GF-D8 (cell line): ENCODE results near the gene FLRT3.

Experiments used
- DNase-seq: peaks from one replicate; lab custom pipeline; 2025; lab: John Stamatoyannopoulos, UW

Gene FLRT3

DNA sequence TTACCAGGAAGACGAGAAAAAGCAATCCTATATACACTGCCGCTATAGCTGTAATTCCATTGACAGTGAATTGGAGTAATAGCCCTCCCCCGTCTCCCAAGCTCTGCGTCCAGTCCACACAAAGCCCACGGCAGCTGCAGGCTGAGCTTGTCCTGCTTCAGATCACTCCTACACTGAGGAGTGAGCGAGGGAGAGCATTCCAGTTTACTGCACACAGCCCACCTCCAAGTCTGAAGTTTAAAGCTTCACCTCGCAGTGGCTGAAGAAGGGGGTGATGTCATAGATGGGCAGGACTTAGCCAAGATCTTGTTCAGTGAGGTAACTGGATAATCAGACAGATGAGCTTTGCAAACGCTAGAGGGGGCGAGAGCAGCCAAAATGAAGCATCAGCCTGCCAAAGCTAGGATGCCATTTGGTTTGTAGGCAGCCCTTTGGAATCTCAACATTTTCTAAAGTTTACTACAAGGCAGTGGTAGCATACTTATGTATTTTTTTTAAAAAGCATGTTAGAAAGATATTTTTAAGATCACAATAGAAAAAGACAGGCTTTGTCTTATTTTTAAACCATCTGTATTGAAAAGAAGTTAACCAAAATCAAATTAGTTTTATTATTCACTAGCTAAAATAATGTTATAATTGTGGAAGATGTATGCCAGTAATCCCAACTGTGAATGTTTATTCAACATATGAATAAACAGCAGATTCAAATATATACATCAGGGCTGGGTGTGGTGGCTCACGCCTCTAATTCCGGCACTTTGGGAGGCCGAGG, at the start of gene FLRT3:
Gene FLRT3, minus strand, starts transcription at position 213 of the 772 bp plus-strand sequence. CDS start 10,106 bp downstream, outside the sequence.
- DNase-seq, result no peak

DNA sequence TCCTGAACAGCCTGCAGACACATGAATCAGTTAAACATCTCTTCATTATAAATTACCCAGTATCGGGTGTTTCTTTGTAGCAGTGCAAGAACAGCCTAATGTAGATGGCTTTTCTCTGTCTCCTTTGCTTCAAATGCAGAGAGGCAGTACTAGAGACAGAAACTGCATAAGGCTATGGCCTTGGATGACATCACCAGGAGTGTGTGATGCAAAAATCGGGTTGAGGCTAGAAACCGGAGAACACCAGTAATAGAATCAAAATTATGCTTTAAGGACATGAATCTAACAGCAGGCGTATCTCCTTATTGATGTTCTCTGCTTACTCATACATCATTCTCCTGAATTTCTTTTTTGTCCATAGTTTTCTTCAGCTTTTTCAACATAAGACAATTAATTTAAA, 49.3 kb upstream of the FLRT3 start:
- no peak for DNase-seq

DNA sequence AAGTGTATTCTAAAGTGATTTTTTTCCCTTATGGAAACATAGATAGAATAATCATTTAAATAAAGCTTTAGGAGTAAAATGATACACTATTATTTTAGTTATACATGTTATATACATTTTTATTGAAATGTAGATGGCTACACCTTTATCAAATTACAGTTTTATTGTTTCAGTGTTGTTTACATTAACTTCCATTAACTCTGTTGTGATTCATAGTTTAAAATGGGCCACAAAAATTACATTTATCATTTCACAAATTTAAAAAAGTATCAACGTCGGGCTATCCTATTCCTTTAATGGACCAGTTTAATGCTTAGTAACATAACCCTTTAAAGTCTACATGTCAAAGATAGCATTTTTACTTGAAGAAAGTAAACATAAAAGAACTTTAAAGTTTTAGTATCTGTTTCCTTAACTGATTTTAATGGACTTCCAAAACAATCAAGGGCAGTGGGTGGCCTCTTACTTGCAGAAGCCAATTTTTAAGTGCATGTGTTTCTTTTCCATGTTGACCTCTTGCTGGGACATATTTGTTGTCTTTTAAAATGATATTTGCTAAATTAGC, 47.8 kb upstream of the FLRT3 start:
- DNase-seq, result no peak

DNA sequence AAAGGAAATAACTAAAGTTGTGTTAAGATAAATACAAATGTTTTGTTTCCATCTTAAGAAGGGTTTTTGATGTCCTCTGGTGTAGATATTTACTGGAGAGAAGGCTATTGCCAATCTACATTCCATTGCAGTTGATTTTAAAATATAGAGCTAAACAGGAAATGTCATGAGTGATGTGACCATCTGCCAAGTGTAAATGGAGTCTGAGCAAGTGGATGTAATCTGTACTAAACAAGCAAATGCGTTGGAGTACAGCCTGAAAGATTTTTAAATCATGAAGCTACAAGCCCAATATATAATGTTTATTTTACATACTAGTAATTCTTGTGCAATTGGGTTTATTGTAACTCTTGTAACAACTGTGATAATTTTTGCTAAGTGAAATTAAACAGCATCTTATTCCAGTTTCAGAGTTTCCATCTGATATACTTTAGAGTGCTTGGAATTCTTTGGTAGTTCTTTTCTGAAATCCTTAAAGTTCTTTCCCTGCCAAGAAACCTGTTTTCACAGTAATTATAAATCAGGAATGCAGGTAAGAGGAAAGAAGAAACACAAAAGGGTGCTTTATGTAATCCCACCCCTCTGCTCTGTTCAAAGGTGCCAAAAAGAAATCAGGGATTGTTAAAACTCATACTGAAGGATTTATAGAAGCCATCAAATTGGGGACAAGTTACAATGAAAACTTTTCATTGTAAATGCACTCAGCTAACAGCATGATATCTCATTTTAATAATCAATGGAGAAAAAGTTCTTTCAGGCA, 47.2 kb upstream of the FLRT3 start:
- DNase-seq, result no peak

DNA sequence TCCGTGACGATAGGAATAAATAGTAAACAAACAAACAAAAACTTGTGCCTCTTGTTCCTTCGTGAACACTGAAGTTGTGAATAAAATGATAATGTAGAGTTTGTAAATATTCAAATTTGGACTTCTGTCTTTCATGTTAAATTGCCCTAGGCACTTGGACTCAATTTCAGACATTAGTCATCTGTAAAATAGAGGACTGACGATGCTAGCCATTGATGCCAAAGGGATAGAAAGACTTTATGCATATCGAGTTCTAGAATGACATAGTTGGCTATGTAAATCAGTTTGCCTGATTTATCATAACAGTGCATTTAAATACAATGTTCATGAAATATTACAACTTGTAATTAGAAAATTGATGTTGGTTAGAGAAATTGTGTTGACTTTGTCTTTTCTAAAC, 45.9 kb upstream of the FLRT3 start:
- DNase-seq, result no peak

DNA sequence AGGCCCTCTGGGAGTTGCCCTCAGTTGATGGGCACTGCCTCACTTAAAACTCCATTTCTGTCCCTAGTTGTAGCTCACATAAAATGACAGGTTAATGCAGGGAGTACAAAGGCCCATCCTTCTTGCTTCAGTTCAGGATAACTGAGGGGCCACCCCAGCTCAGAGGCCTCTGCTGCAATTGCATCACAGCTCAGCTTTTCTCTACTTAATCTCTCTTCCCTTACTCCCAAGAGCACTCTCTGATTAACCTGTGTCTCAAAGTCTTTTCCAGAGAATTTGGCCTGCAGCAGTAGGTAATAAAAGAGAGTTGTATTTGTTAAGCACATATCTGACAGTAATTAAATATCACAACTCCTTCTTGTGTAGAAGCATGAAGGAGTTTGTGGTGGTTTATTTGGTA, 40.9 kb upstream of the FLRT3 start:
- no peak for DNase-seq

DNA sequence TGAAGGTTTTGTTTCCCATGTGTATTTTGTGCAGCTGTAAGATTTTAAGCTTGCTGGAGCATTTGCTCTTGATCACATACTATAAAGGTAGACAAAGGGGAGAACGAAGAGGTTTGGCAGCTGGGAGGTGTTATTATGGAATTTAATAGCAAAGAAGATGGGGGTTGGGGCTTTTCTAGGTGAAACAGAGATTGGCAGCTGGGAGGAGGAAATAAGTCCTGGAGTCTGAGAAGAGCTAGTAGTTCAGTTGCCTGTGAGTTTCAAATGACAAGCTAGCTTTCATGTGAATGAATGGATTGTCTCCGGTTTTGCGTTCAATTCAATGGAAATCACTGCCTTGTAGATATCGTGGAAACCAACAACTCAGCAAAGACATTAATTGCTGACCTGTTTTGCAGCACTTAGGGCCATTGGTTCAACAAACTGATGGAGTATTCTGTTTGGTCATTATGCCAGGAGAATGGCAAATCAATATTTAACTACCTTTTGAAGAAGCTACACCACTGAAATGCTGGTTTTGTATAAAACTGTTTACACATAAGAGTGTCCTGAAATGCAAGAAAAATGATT, 38.1 kb upstream of the FLRT3 start:
- DNase-seq, result no peak

DNA sequence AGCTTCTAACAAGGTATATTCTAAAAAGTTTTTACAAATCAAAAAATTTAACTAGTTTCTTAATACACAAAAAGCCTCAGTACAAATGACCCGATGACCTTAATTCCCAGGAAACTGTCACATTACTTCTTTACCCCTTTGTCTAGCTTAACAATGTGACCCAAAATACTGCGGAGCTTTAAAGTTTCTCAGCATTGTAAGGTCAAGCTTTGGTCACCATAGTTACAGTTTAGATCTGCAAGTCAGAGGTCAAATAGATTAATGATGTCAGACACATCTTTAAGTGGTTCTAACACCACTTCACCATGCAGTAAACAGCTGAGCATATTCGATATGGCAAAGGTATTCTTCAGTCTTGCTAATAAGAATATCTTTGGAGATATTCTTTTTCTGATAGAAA, 36.8 kb upstream of the FLRT3 start:
- DNase-seq, result no peak

DNA sequence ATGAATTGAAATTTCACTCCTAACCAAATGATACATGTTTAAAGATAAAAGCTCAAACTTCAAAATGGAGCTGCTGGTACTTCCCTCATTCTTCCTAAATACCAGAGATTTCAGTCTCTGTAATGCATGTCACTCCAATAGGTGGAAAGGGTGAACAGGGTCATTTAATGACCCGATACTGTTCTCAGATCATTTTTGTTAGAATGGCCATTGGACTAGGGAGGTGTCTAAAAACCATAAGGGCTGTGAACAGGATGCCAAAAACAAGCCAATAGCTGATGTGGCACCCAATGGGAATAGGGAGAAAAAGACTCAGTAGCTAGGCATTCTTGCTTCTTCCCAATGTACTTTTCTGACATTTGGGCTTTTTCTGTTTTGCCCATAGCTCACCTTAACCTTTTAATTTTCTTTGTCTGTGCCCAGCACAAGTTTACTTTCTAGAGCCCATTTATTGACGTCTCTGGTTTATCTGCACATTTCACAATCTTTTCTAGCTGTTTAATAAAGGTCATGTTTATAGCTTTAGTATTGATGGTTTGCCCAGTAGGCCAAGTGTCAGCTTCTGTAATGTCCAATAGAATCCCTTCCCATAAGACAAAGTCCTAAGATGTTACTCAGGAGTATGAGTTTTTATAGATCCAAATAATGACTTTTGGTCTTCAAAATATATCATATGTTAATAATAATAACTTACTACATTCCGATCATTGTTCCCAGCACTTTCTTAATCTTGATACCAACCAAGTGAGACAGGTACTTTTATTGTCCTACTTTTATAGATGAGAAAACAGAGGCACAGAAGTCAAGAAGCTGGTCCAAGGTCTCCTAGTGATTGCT, 24.3 kb upstream of the FLRT3 start:
- no peak for DNase-seq

DNA sequence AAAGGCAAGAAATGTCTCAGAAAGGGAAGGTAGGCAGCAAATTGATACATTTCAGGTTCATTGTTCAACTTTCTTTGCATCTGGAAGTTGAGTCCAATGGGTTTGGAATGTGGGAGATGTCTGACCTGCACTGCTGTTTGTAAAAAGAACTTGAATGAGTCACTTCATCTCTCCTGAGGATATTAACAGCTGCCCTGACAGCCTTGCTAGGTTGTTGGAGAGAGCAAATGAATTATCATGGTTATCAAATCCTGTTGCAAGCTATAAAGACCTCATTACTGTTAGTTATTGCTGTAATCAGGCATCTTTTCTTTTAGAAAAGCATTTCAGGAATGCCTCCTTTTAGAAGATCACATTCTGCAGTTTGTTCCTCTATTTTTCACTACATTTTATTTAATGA, 23.0 kb upstream of the FLRT3 start:
- no peak for DNase-seq

DNA sequence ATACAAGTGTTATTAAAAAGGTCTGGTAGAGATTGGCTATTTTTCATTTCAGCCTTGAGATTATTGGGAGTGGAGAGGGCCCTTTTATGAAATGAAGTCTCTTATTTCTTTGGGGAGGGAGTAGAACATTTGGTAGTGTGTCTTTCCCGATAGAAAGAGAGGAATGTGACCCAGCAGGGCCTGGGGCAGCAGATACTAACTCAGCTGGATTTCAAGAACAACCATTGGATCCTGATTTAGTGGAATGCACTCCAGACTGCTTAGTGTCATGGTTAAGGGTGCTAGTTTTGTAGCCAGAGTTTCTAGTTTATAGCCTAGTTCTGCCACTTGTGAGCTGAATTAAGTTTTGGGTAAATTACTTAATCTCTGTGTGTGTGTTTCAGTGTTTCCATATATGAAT, 18.4 kb upstream of the FLRT3 start:
- DNase-seq, result no peak

DNA sequence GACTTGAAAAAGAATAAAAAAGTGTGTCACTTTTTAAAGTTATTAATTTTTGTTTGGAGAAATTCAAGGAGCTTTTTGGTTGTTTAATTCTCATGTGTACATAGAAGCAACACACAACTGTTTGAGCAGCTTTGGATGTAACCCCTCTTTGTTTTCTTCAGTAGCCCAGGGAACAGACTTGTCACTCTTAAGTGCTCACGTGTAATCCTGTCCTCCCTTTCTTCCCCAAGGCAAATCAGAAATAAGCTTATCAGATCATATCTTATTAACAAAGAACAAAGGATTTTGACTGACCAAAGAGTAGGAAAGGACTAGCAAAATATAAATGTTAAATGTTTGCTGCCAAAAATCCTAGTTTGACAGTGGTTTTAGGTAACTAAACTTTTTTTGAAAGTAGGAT, 7.3 kb upstream of the FLRT3 start:
- DNase-seq, result no peak

DNA sequence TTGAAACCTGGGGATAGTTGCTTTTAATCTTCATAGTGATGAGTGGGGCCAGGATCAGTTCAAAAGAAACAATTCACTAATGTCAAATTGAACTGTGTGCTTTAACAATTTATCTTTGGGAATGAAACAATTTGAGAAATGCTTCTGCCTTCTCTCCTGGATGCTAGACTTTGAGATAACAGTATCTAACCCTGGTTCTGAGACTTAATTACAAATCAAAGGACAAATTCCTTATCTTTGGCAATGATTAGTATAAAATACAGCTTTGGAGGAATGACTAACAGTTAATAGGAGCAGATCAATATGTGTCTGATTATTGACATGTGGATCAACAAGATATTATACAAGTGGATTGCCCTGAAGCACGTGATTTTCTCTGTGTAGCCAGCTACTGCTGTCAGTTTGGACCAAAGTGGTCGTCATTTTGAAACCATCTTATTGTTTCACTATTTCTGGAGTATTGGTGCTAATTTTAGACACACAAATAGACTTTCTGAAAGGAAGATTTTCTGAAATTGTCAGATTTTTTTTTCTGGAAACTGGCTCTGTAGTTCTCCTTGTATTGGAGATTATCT, 6.2 kb upstream of the FLRT3 start:
- DNase-seq, result no peak

DNA sequence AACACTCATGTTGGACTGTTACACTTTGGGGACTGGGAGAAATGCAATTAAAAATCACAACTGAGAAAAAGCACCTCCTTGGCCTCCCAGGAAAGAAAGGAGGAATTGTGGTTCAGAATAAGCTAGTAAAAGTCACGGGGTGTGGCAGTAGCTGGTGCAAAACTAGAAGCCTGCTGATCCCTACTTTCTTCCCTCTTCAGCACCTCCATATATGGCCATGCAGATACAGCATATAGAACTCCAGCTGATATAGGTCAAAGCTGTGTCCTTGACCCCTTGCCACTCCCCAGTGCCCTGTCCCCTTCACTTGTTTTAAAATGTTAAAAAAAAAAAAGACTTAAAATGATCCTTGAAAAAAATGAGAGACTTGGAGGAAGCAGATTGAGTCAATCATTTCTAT, 5.5 kb upstream of the FLRT3 start:
- DNase-seq, result no peak

DNA sequence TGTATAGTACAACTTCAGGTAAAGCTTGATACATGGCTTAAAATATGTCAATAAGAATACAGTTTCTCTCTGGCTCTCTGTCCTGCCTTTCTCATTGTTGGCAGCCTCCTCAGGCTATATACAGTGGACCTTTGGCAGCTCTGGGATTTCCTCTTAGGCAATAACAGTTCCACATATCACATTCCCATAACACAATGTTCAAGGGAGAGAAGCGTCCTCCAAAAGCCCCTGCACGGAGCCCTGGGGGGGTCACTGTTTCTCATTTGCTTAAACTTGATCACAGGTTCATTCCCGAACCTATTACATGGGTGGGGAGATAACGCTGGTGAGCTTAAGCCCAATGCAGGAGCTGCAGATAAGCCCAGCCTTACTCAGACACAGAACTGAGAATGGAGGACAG, 4.4 kb upstream of the FLRT3 start:
- no peak for DNase-seq

DNA sequence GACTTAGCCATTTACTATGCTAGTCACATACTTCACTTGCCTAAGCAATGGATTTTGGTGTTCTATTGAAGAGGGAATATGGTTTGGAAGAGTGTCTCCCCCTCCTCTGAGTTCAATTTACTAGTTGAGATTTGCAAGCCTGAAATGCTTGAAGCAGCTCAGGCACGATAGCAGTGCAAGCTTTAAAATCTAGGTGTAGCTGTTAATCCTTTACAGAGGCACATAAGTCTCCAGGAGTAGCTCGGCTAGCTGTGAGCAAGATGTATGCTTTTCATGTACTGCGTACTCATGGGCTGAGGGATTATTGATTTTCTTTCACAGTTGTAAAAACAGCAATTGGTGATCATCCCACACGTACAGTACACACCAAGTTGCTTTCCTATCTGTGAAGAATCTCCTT, 726 bp downstream of the FLRT3 start:
- no peak for DNase-seq

DNA sequence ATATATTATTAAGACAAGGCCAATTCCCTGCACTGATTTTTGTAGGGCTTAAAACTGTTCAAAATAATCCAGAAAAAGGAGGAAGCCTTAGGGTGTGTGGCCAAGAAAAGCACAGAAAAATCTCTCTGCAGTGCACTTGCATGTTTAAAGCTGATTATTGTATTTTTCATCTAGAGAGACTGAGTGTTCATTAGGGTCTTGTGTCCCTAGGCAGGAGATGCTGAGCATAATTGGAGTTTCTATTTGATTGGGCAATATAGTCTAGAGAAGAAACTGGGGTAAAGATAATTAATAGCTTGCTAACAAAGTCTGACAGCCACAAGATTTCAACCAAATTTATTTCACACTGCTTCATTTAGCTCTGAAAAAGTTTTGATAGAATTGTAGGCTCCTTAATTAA, 2.4 kb downstream of the FLRT3 start:
- DNase-seq, result no peak

DNA sequence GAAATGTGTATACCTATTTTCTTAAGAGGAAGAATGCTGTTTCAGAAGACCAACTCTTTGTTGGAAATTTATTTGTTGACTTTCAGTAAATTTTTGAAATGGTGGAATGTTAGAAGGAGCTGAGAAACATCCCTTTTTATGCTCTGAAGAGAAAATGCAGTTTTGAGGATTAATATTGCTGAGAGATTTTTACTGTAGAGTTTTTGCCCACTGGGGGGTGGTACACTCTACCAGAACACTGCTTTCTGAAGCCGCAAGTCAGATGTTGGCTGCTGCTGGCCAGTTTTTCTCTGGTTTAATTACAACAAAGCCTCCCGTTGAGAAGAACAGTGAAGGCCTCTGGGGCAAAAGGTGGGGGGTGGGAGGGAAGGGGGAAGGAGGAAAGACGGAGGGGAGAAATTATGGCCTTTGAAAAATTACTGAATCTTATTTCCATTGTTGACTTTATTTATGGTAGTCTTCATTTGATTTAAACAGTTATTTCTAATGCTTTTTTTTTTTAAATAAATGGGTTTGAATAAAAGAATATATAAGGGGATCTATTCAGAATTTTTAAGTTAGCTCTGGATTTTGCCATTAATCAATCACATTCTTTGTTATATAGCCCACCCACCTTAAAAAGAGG, 3.0 kb downstream of the FLRT3 start:
- no peak for DNase-seq

DNA sequence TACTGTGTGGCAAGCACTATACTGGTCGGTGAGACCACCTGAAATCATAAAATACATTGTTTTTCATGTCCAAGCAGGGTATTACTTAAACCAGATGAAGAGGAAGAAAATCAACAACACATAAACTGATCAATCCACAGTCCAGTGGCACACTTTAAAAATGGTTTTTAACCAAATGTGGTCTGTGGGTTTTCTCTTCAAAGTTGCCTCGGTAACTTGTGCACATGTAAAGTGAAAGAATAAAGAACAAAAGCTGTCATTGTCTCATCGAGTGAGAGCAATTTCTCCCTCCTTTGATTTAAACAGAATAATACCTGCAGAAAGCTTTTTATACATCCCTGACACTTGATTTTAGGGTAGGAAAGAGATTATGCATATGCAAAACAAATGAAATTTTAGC, 3.7 kb downstream of the FLRT3 start:
- no peak for DNase-seq

DNA sequence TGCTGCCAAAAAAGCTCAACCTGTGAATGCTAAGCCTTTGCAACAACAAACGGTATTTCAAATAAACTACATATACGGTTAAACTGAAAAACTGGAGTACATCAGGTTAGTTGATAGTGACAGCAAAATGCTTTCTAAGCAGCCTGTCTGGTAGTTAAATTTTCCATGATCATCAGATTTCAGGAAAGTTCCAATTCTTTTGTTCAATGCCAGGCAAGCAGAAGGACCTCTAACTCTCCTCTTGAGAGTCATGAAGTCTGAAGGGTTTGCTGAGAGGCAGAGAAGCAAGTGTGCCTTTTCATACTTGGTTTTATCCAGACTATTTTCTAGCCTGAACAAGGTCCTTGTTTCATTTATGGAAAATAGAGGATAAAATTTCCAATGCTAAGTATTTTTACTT, 4.5 kb downstream of the FLRT3 start:
- no peak for DNase-seq

DNA sequence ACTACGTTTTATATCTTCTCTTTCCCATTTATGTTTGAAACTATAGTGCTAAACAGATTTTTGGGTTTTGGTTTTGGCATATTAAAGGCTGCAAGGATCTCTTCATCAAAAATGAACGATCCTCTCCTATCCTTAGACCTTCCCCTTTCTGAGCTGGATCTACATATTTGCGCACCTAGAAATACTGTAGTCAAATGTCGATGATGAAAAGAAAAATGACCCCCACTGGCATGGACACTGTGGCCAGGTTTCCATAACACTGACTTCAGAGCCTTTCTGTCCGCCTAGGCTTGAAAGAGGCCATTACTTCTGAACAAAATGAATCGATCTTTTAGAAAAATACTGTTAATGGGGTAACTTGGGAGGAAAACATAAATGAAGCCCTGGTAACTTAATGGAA, 5.8 kb downstream of the FLRT3 start:
- DNase-seq, result no peak
